GM18909 (cell line): ENCODE measurements around the gene FGF14.
A peak's percentile ranks its signal among the peaks of the same experiment; 100 is the strongest.

Experiments
- ATAC-seq: cut with Tn5 transposase; IDR thresholded peaks from one replicate; pipeline ENCODE4 v1.9.1; 2021; ENCODE audit warnings: mild to moderate bottlenecking; ENCODE audit not compliant: unreplicated experiment, poor library complexity

FGF14 gene

GRCh38 chr13:102401766-102402165, at the start of gene FGF14:
Gene FGF14 (minus strand): TSS chr13:102402048.
- no peak for ATAC-seq

GRCh38 chr13:102443249-102443648, 41.4 kb upstream of the FGF14 start:
- no peak for ATAC-seq

GRCh38 chr13:102441085-102441484, 39.2 kb upstream of the FGF14 start:
- ATAC-seq: peak; percentile 41

- peak; percentile 70 for ATAC-seq
These were observed 38.5 kb upstream of the FGF14 start for GRCh38 chr13:102440259-102440936.

- no peak for ATAC-seq
These were observed 20.8 kb upstream of the FGF14 start for GRCh38 chr13:102422690-102423089.

- ATAC-seq: no peak
These were observed 3.8 kb upstream of the FGF14 start for GRCh38 chr13:102405499-102406100.

GRCh38 chr13:102402290-102402689, 442 bp upstream of the FGF14 start:
- ATAC-seq: peak; percentile 50

GRCh38 chr13:102401265-102401664, 583 bp downstream of the FGF14 start:
- ATAC-seq: no peak

- ATAC-seq: peak; percentile 8
These were observed 1.1 kb downstream of the FGF14 start for GRCh38 chr13:102400675-102401145.

GRCh38 chr13:102399791-102400674, 1.8 kb downstream of the FGF14 start:
- ATAC-seq: peak; percentile 63

GRCh38 chr13:102395939-102396338, 5.9 kb downstream of the FGF14 start:
- no peak for ATAC-seq

GRCh38 chr13:102395174-102395573, 6.7 kb downstream of the FGF14 start:
- no peak for ATAC-seq

- ATAC-seq: peak; percentile 97
These were observed 7.4 kb downstream of the FGF14 start for GRCh38 chr13:102394158-102395053.

GRCh38 chr13:102392481-102393209, 9.2 kb downstream of the FGF14 start:
- ATAC-seq: no peak

- ATAC-seq: no peak
These were observed 15.4 kb downstream of the FGF14 start for GRCh38 chr13:102386461-102386860.

- ATAC-seq: no peak
These were observed 21.8 kb downstream of the FGF14 start for GRCh38 chr13:102380012-102380411.

GRCh38 chr13:102376318-102376717, 25.5 kb downstream of the FGF14 start:
- no peak for ATAC-seq

GRCh38 chr13:102374726-102375125, 27.1 kb downstream of the FGF14 start:
- no peak for ATAC-seq

GRCh38 chr13:102374233-102374632, 27.6 kb downstream of the FGF14 start:
- ATAC-seq: no peak
